GM18508 (cell line): Measurements from ENCODE around the gene ARHGAP26.

Source experiments
- ATAC-seq: cut with Tn5 transposase; IDR thresholded peaks from one replicate; pipeline ENCODE4 v1.9.1; 2021; ENCODE audit warnings: moderate number of reproducible peaks; ENCODE audit not compliant: insufficient read depth, unreplicated experiment

The ARHGAP26 gene

GRCh38 chr5:143019157-143019556, 249.0 kb downstream of the ARHGAP26 start:
- ATAC-seq: no peak

DNA sequence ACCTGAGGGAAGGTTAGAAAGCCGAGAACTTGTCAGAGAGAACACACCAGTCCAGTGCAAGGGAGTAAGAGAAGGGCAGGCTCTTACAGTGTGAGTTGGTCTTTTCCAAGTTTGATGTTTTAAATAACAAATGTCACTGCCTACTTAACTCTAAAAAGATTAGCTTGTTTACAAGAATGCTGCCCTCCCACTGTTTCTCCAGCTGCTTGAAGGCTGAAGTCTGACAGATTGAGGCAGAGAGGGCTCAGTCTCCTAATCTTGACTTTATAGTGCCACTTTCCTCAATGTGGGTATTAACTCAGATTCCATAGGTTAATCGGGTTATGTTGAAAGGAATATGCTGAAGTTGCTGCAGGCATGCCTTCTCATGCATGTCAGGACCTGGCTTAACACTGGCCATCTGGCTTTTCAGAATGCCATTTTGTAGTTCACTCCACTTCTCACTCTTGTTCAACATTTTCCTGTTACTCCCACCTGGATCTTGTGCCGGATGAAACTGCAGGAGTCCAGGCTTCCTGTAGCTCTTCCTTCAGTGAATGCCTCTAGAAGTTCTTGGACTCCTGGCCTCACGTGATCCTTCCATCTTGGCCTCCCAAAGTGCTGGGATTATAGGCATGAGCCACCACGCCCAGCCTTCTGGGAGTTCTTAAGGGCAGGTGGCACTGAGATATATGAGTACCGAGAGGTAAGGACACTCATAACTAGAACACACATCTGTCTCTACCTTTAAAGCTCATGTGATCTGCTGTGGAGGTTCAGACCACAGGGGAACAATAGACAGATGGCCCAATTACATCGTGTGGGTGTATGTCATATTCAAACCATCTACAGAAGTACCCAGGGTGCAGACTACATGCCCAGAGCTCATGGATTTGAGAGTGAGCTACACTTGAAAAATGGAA, 249.7 kb downstream of the ARHGAP26 start:
- peak; percentile 85 for ATAC-seq

DNA sequence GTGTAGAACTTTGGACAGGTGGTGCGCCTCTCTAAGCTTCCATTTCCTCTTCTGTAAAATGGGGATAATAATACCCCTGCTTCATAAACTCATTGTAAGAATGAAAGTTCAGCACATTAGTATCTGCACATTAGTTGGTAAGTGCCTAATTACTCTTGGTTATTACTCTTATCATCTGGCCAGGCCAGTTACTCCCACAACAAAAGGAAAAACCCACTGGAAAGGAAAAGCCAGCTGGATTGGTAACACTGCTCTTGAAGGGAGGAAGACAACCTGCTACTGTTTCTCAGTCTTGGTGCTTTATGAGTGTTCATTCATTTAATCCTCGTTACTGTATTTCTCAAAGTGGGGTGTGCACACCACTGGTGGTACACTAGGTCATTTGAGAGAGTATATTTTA, 251.4 kb downstream of the ARHGAP26 start:
- ATAC-seq: no peak

- ATAC-seq: peak; percentile 50
Measured at GRCh38 chr5:143023411-143024096, 253.4 kb downstream of the ARHGAP26 start.

GRCh38 chr5:143024228-143024920, 254.2 kb downstream of the ARHGAP26 start:
- no peak for ATAC-seq

DNA sequence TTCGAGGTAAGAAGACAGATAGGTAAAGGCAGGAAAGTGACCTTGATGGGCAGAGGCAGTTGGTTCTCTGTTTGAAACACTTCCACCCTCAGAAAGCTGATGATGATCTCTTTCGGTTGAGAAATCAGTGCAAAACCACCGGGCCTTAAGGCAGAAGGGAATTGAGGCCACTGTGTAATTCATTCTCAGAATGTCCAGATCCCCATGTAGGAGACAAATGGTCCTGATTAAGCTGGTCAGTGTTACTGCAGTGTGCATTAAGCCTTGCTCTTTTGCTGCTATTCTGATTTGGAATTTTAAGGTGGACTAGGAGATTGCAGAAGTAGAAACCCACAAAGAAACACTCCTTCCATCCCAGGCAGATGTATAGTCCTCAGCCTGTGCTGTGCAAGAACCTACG, 255.2 kb downstream of the ARHGAP26 start:
- ATAC-seq: no peak

DNA sequence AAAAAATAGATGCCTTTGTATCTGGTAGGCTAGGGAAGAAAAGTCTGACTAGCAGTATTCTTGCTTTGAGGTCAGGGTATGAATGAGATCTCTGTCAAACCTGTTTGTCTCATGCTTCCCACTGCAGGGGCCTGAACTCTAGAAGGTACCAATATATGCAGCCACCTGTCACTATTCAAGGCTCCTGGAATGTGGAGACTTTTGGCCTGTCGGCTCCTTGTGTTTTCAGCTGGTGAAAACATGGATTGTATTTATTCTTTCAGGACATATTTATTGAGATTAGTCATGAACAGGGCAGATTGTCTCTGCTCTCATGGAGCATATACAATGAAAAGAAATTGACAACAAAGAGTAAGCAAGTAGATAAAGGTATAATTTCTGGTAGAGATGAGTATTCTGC, 255.8 kb downstream of the ARHGAP26 start:
- ATAC-seq: no peak

- ATAC-seq: no peak
Measured at GRCh38 chr5:143026380-143026779, 256.2 kb downstream of the ARHGAP26 start.

- no peak for ATAC-seq
Measured at GRCh38 chr5:143029293-143029692, 259.1 kb downstream of the ARHGAP26 start.

DNA sequence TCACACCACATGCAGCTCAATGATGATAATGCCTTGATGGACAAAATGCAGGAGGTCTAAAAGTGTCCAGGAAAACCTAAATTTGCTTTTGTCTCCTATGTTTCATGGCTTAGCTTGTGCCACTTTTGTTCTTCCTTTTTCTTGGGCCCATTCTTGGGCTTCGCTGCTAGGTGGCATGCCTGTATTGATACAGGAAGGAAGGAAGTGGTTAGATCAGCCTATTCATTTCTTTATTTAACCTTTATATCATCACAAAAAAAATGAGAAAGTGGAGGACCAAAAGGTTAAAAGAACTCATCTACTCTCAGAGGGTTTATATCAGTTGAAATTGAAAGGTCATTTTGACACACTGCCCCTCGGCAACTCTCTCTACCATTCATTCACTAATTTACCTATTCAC, 260.2 kb downstream of the ARHGAP26 start:
- ATAC-seq: no peak

DNA sequence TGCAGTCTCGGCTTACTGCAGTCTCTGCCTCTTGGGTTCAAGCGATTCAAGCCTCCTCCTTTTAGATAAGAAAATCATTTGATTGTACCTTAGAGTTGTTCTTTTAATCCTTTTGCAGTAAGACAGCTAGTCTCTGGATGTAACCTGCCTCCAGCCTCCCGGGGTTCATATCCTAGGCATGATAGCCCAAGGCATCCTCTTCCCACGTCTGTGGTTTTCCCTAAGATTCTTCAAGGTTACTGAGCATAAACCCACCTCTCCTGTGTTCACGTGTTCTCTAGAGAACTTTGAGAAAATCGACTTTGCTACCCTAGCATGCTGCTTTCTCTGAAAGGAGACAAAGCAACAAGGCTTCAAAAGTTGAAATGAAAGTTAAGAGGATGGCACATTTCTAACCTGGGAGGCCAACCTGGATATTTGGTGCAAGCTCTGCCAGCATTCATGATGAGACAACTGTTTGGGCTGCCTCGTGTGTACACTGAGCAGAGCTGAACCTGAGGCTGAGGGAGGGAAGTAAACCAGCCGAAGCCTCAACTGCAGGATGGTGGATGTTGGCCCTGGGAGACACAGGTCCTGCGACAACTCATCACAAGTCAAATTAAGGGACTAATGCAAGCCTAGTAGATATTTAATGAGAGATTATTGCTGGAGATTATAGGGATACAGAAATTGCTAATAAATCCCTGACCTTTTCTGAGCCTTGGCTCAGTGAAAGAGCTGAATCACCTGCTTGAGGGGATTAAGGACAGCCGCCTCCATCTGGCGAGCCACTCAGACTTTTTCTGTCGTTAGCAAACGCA, 261.8 kb downstream of the ARHGAP26 start:
- no peak for ATAC-seq

DNA sequence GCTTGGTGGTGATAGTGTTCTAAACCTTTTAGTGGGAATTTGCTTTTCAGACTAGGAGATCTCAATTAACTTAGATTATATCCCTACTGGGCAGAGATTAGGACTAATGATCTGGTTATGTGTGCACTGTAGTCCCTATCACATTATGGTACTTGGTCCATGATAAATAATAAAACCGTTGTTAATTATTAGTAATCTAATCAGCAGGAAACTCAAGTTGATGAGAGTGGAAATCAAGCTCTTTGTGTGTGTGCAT, 262.3 kb downstream of the ARHGAP26 start:
- no peak for ATAC-seq

DNA sequence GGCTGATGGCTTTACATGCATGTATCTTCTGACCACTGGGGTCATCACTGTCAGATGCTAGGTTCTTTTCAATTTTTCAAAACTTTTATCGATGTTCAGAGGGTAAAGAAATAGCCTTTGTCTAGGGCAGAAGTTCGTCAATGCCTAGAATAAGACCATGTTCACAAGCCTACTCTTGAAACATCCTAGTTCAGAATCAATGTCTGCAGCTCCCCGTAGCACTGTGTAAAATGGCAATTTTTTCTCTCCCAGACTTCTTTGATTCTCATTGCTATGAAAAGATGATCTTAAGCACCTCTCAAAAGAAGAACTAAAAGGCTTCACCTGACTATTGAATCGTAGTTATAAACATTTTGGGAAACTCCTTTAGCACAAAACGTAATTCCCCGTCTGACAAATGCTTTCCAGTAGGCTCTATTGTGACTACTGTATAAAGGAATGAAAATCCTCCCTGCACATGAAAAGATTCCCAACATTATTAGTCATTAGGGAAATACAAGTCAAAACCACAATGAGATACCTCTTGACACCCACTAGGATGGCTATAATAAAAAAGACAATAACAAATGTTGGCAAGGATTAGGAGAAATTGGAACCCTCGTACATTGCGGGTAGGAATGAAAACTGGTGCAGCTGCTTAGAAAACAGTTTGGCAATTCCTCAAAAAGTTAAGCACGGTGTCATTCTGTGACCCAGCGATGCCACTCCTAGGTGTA, 263.5 kb downstream of the ARHGAP26 start:
- no peak for ATAC-seq

- no peak for ATAC-seq
Measured at GRCh38 chr5:143036146-143036927, 266.2 kb downstream of the ARHGAP26 start.

- no peak for ATAC-seq
Measured at GRCh38 chr5:143037071-143037470, 266.9 kb downstream of the ARHGAP26 start.

GRCh38 chr5:143037708-143038107, 267.5 kb downstream of the ARHGAP26 start:
- ATAC-seq: no peak

DNA sequence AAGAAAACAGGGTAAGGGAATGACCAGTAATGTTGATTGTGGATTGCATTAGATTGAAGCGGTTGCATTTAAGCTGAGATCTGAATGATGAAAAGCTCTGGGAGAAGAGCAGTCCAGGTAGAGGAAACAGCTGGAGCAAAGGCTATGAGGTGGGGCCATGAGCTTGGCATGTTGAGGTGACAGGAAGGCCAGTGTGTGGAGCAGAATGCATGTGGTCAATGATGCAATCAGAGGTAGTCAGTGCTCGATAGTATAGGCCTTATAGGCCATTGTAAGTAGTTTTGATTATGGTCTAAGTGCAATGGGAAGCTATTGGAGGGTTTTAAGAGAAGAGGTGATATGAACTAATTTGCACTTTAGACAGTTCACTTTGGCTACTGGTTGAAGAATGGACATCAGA, 270.4 kb downstream of the ARHGAP26 start:
- no peak for ATAC-seq

DNA sequence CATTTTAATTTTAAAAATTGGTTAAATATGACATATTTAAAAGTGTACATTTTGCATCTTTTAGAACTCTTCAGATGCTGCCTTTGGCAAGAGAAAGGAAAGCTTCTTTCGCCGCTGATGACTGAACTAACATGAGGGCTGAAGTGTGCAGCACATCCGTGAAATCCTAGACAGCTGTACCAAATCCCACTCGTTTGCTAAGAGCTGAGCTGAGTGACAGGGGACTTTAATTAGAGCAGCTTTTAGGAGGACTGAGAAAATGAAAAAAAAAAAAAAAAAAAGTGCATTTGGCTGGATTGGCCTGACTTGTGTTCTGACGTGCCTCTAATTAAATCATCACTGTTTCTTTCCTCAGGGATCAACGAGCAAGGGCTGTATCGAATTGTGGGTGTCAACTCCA, 271.3 kb downstream of the ARHGAP26 start:
- ATAC-seq: no peak
